Breast epithelium (tissue), 4 donors: ENCODE measurements around the gene CCDC116. TPM values are rescaled to one million over a fixed set of nuclear protein-coding genes. Genes with fewer than 3 reads are reported as not detected.
"Not testable (repeated sequence)": the region's sequence is repeated elsewhere in the genome, so short reads cannot be mapped to it uniquely, and the experiment has no call there.

Source experiments
- DNase-seq, 2 donors: peaks; one replicate each; pipeline ENCODE4 v3.0.0-alpha.2; 2019; ENCODE audit warnings: low spot score in 2 of 2
- H3K27ac ChIP-seq, 2 donors: fragments of 200-600 bp; sonication (generic) in 1 of 2; one replicate each; pipeline ENCODE4 v1.5.1; 2016 to 2019; ENCODE audit warnings: mild to moderate bottlenecking in 1 of 2
- H3K27me3 ChIP-seq, 2 donors: fragments of 200-600 bp; sonication (generic) in 1 of 2; one replicate each; pipeline versions ENCODE4 v1.5.1 to v1.6.0; 2017 to 2019; ENCODE audit warnings: control low read depth in 1 of 2, mild to moderate bottlenecking in 1 of 2
- H3K36me3 ChIP-seq: fragments of 200-600 bp; one replicate; pipeline ENCODE4 v1.5.1; 2019
- H3K4me1 ChIP-seq, 2 donors: fragments of 200-600 bp; sonication (generic); one replicate each; pipeline ENCODE4 v1.5.1; 2016 to 2019; ENCODE audit warnings: control low read depth in 1 of 2
- H3K4me3 ChIP-seq, 3 donors: fragments of 200-600 bp; sonication (generic); 1 replicate in 2 of 3; 2 replicates in 1 of 3; pipeline ENCODE4 v1.5.1; 2016 to 2019; ENCODE audit warnings: mild to moderate bottlenecking in 3 of 3, moderate library complexity in 2 of 3
- H3K9me3 ChIP-seq, 2 donors: fragments of 200-600 bp; sonication (generic) in 1 of 2; one replicate each; pipeline ENCODE4 v1.5.1; 2016 to 2019; ENCODE audit warnings: control low read depth in 1 of 2
- CTCF ChIP-seq, 3 donors: fragments of 450-650 bp; IDR thresholded peaks; one replicate each; pipeline ENCODE4 v1.5.1; 2016 to 2017; ENCODE audit warnings: antibody characterized with exemption in 3 of 3, mild to moderate bottlenecking in 3 of 3, moderate library complexity in 3 of 3
- POLR2A ChIP-seq: fragments of 450-650 bp; IDR thresholded peaks from one replicate; pipeline ENCODE4 v1.6.1; 2016; ENCODE audit warnings: antibody characterized with exemption, mild to moderate bottlenecking, moderate library complexity
- POLR2AphosphoS5 ChIP-seq, 3 donors: sonication (generic); formaldehyde crosslinking; IDR thresholded peaks; one replicate each; pipeline ENCODE4 v1.6.1; 2017; ENCODE audit warnings: antibody characterized with exemption in 3 of 3
- intact Hi-C: fragments of 100-400 bp; cut with DNase I; formaldehyde crosslinking; loops from one replicate; pipeline ENCODE4 v1.15.1; 2023; ENCODE audit warnings: low total_unique reads
- total RNA-seq, 3 donors: library from RNA; depleted of rRNA; stranded (reverse); fragments of >200 nt; gene quantifications; one replicate each; pipeline ENCODE4 v1.1.0, GENCODE V29; 2016

The CCDC116 gene
- total RNA-seq, 3 donors from 2014 or later, result 0.15 to 0.33 TPM; not detected in 1

GRCh38 chr22:21602579-21602978, 30.0 kb upstream of the CCDC116 start:
- intact Hi-C loops, result no loop called here
- no peak for TF ChIP-seq POLR2AphosphoS5 (IDR thresholded peaks at IDR 0.05)
- TF ChIP-seq CTCF (IDR thresholded peaks at IDR 0.05), result no peak
- TF ChIP-seq POLR2A, result no peak
- Histone ChIP-seq H3K36me3 (no peaks in the 10 kb centered on the region), H3K27ac (no peak overlapping the region), H3K27me3 (no peaks in the 10 kb centered on the region), H3K4me1 (no peaks in the 10 kb centered on the region), H3K4me3 (no peak overlapping the region), H3K9me3 (no peaks in the 10 kb centered on the region)
- DNase-seq, result no peak

DNA sequence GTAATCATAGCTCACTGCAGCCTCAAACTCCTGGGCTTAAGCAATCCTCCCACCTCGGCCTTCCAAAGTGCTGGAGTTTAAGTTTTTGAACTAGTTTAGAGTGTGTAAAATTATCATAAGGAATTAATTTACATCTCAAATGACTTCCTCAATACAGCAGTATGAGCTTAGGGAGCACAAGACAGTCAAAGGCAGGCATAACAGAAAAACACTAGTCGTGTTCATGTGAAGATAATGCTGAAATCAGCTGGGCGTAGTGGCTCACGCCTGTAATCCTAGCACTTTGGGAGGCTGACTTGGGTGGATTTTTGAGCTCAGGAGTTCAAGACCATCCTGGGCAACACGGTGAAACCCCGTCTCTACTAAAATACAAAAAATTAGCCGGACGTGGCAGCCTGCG, 28.6 kb upstream of the CCDC116 start:
- TF ChIP-seq POLR2A (no peak), CTCF (IDR thresholded peaks at IDR 0.05) (no peak), POLR2AphosphoS5 (IDR thresholded peaks at IDR 0.05) (no peak)
- Histone ChIP-seq H3K27ac (no peak overlapping the region), H3K9me3 (no peaks in the 10 kb centered on the region), H3K27me3 (no peaks in the 10 kb centered on the region), H3K36me3 (no peaks in the 10 kb centered on the region), H3K4me3 (no peak overlapping the region), H3K4me1 (no peaks in the 10 kb centered on the region)
- intact Hi-C loops, result no loop called here
- DNase-seq, result no peak

DNA sequence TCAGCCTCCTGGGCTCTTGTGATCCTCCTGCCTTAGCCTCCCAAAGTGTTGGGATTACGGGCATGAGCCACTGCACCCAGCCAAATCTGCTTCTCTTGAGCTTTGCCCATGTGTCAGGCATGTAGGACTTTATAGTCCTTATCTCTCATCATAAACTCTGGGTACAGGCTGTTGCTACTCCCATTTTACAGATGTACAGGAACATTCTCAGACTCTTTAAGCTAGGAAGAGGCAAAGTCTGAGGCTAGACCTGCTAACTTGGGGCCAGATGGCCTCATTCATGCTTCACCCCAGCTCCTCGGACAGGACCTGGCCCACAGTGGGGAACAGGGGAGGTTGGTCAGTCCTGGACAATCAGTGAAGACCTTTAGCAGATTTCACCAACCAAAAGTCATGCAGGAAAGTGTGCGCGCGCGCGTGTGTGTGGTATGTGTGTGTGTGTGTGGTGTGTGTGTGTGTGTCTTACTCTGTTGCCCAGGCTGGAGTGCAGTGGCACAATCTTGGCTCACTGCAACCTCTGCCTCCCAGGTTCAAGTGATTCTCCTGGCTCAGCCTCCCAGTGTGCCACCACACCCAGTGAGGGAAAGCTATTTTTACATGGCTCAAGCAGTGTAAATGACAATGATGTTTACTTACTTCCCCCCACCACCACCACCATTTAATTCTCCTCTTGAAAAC, 26.5 kb upstream of the CCDC116 start:
- H3K36me3 ChIP-seq, result no peaks in the 10 kb centered on the region
- no peaks in the 10 kb centered on the region for H3K27me3 ChIP-seq
- no peaks in the 10 kb centered on the region for H3K4me1 ChIP-seq
- no peak for DNase-seq
- no peaks in the 10 kb centered on the region for H3K9me3 ChIP-seq
- intact Hi-C loops, result no loop called here
- no peak overlapping the region for H3K27ac ChIP-seq
- H3K4me3 ChIP-seq, result no peak overlapping the region
- TF ChIP-seq CTCF (IDR thresholded peaks at IDR 0.05) (no peak), POLR2A (no peak)

GRCh38 chr22:21606775-21607174, 25.8 kb upstream of the CCDC116 start:
- DNase-seq, result no peak
- intact Hi-C loops, result no loop called here
- no peaks in the 10 kb centered on the region for H3K9me3 ChIP-seq
- H3K4me1 ChIP-seq, result no peaks in the 10 kb centered on the region
- H3K27me3 ChIP-seq, result no peaks in the 10 kb centered on the region
- H3K4me3 ChIP-seq, result no peak overlapping the region
- H3K36me3 ChIP-seq, result no peaks in the 10 kb centered on the region
- no peak for TF ChIP-seq POLR2A
- no peak for TF ChIP-seq POLR2AphosphoS5 (IDR thresholded peaks at IDR 0.05)
- no peak for TF ChIP-seq CTCF (IDR thresholded peaks at IDR 0.05)
- no peak overlapping the region for H3K27ac ChIP-seq

GRCh38 chr22:21609556-21610157, 22.9 kb upstream of the CCDC116 start:
- H3K4me1 ChIP-seq, H3K4me3 ChIP-seq, DNase-seq, H3K36me3 ChIP-seq, H3K27me3 ChIP-seq, H3K27ac ChIP-seq, intact Hi-C loops, H3K9me3 ChIP-seq: not testable (repeated sequence)
